Daoy (cell line): Measurements from ENCODE around the gene RNF103. TPM values are rescaled to one million over a fixed set of nuclear protein-coding genes. Genes with fewer than 3 reads are reported as not detected.

ENCODE experiments used
- DNase-seq: peaks from one replicate; pipeline ENCODE4 v3.0.0-alpha.2; 2015; ENCODE audit warnings: low read depth
- total RNA-seq: library from RNA; depleted of rRNA; stranded (reverse); fragments of >200 nt; shearing (Covaris generic); gene quantifications from 2 replicates; pipeline ENCODE4 v1.2.3, GENCODE V29; 2014; rRNA removed

The RNF103 gene
- total RNA-seq, 1 experiment from 2014 or later: 5.8 TPM

- DNase-seq: no peak
Measured at GRCh38 chr2:86566158-86566820, 57.4 kb downstream of the RNF103 start.

GRCh38 chr2:86563650-86564061, 60.0 kb downstream of the RNF103 start:
- no peak for DNase-seq

DNA sequence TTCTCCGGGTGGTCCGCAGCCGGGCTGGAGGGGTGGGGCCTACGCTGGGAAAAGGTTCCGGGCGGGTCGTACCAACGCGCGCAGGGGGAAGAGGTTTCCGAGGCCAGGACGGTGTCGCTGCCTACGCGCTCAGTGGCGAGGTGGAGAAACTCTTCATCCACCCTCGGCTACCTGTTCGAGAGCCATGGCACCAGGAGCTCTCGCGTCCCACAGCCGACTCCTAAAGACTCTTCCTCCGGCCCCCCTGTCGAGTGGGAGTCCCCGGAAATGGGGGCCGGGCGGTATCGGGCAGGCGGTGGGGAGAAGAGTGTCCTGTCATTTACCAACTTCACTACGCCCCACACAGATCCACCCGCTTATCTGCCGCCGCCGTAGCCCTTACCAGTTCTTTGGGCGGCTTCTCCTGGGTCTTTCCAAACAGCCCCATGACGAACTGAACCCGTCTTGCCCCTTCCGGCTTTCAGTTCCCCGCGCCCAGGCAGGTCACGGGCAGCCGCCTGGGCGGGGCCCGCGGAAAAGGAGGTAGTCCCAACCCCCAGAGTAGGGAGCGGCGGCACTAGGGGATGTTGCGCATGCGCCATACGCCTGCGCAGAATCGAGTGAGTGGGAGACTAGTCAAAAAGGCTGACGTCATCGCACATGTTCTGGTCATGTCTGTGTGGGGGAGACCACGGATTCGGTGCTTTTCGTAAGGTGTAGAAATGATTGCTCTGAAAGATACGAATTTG, 60.6 kb downstream of the RNF103 start, which contains the start of gene CHMP3:
CHMP3 (minus strand) TSS at position 522 of the 728 bp plus-strand sequence; CDS start at position 427, 95 bp downstream.
- DNase-seq: peak; percentile 98

DNA sequence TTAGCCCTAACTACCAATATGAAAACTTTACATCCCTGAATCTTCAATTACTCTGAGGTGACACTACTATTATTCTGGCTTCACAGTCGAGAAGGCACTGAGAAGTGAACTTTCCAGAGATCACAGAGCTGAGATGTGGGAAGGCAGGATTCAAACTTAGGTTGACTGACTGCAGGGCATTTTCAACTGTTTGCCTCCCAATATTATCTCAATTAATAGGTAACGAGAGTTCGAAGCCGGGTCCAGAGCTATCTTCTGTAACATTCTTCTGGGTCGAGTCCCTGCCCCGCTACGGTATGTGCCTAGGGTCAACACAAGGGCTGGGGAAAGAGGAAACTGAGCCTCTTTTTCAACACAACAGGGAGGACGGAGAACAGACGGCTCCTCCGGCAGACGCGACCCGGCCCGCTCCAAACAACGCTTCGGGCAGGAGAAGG, 61.2 kb downstream of the RNF103 start:
- no peak for DNase-seq

DNA sequence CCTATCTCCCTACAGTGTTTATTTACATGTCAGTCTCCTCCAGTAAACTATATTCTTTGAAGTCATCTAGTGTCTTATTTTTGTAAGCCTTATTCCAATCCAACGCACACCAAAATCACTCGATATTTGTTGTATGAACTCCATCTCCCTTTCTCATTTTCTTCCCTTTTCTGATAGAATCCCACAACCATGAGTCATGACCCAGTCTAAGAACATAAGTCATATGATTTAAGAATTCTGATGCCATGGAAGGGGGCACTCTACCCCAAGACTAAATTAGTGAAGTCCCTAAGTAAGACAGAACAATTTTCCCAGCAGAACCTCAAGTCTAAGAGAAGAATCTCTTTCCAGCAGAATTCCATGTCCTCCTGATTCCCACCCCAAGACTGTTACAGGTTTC, 65.8 kb downstream of the RNF103 start:
- DNase-seq: no peak

- DNase-seq: no peak
Measured at GRCh38 chr2:86556508-86556907, 67.2 kb downstream of the RNF103 start.

Other genes with a start within 250 kb of the RNF103 start
- 10.3 and 12.9 TPM in 2 replicates for gene KDM3A, start 182.5 kb downstream of the RNF103 start, total RNA-seq
- gene CHMP3, start 60.4 kb downstream of the RNF103 start, total RNA-seq: 59.2 and 75.5 TPM in 2 replicates
- gene RMND5A, start 96.4 kb upstream of the RNF103 start, total RNA-seq: 33.5 and 33.9 TPM in 2 replicates
- gene CD8A, start 167.0 kb upstream of the RNF103 start, total RNA-seq: not detected in 2 replicates
- not detected in 2 replicates for gene CD8B, start 238.0 kb upstream of the RNF103 start, total RNA-seq